ENCODE results near the gene MTR.

GRCh38 chr1:236886199-236886598 lies 91.1 kb downstream of the MTR start:
- no peak for TF ChIP-seq TAF1 (IDR thresholded peaks at IDR 0.05; ENCODE audit: low read depth)
- no peak for TF ChIP-seq CEBPB (IDR thresholded peaks at IDR 0.05)
- TF ChIP-seq EGR1 (IDR thresholded peaks at IDR 0.05) = no peak
